ENCODE measurements around the gene NPIPA1. TPM values are rescaled to one million over a fixed set of nuclear protein-coding genes. Genes with fewer than 3 reads are reported as not detected.
"Not testable (repeated sequence)": the region's sequence is repeated elsewhere in the genome, so short reads cannot be mapped to it uniquely, and the experiment has no call there.

Gene NPIPA1
- 32.5 TPM for total RNA-seq
- 134 TPM for polyA plus RNA-seq
- long read RNA-seq, donor 1 = 0 reads
- long read RNA-seq, donor 2 = 0 reads
- long read RNA-seq, donor 3, partial matches to known transcripts = 7 of 7 reads
- long read RNA-seq, donor 3, other reads (novel, unspliced or antisense) = 0 of 7 reads
- long read RNA-seq, donor 4 = 0 reads
- long read RNA-seq, donor 5 = 0 reads
- long read RNA-seq, donor 6 = 0 reads
- long read RNA-seq, donor 7 = 0 reads
- long read RNA-seq, donor 8 = 0 reads
- long read RNA-seq, donor 9 = 0 reads
- long read RNA-seq, donor 10 = 0 reads

- H3K9me3 ChIP-seq (ENCODE audit: control insufficient read depth in 2 of 2, insufficient read depth in 1 of 2, low read length in 1 of 2); H3K27ac ChIP-seq (ENCODE audit: low read depth in 1 of 2, low read length in 1 of 2); DNase-seq (ENCODE audit: low read depth in 6 of 9, low spot score in 9 of 9); H3K4me3 ChIP-seq (ENCODE audit: low read length in 2 of 2); H3K4me1 ChIP-seq (ENCODE audit: control insufficient read depth in 2 of 2, insufficient read depth in 2 of 2, low read length in 2 of 2); H3K27me3 ChIP-seq (ENCODE audit: control insufficient read depth in 2 of 2, insufficient read depth in 1 of 2, low read length in 1 of 2); H3K36me3 ChIP-seq (ENCODE audit: control insufficient read depth in 2 of 2, insufficient read depth in 2 of 2, low read length in 1 of 2): not testable (repeated sequence)
- no CpG with 5 or more reads among the region's 4 CpGs for WGBS
These were observed at the start of gene NPIPA1 for GRCh38 chr16:14937143-14937542. Gene NPIPA1 (plus strand): TSS chr16:14937443. CDS start chr16:14937443, 0 bp downstream.

DNA sequence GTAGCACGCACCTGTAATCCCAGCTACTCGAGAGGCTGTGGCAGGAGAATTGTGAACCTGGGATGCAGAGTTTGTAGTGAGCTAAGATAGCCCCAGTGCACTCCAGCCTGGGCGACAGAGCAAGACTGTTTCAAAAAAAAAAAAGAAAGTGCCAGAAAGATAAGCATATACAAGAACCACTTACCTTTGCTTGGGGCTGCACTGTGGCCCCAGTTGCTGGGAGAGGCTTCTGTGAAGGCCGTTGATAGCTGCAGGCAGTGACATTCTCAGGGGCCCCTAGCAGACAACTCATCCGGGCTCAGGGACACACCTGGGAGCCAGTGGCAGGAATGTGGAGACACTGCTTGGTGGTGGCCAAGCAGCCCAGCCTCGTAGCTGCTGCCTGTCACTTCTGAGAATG, 45.1 kb upstream of the NPIPA1 start:
- not testable (repeated sequence) for H3K27ac ChIP-seq (ENCODE audit: low read depth in 1 of 2, low read length in 1 of 2); DNase-seq (ENCODE audit: low read depth in 6 of 9, low spot score in 9 of 9); H3K27me3 ChIP-seq (ENCODE audit: control insufficient read depth in 2 of 2, insufficient read depth in 1 of 2, low read length in 1 of 2); H3K4me1 ChIP-seq (ENCODE audit: control insufficient read depth in 2 of 2, insufficient read depth in 2 of 2, low read length in 2 of 2); H3K4me3 ChIP-seq (ENCODE audit: low read length in 2 of 2); H3K36me3 ChIP-seq (ENCODE audit: control insufficient read depth in 2 of 2, insufficient read depth in 2 of 2, low read length in 1 of 2); H3K9me3 ChIP-seq (ENCODE audit: control insufficient read depth in 2 of 2, insufficient read depth in 1 of 2, low read length in 1 of 2)
- 96% methylated on average over 4 of the region's 6 CpGs for WGBS

- H3K27ac ChIP-seq (ENCODE audit: low read depth in 1 of 2, low read length in 1 of 2); H3K27me3 ChIP-seq (ENCODE audit: control insufficient read depth in 2 of 2, insufficient read depth in 1 of 2, low read length in 1 of 2); H3K36me3 ChIP-seq (ENCODE audit: control insufficient read depth in 2 of 2, insufficient read depth in 2 of 2, low read length in 1 of 2); H3K9me3 ChIP-seq (ENCODE audit: control insufficient read depth in 2 of 2, insufficient read depth in 1 of 2, low read length in 1 of 2); DNase-seq (ENCODE audit: low read depth in 6 of 9, low spot score in 9 of 9); H3K4me1 ChIP-seq (ENCODE audit: control insufficient read depth in 2 of 2, insufficient read depth in 2 of 2, low read length in 2 of 2); H3K4me3 ChIP-seq (ENCODE audit: low read length in 2 of 2): not testable (repeated sequence)
- 96% methylated on average over 10 of the region's 14 CpGs for WGBS
These were observed 41.9 kb upstream of the NPIPA1 start for GRCh38 chr16:14895382-14895781.

- H3K4me3 ChIP-seq (ENCODE audit: low read length in 2 of 2); H3K27ac ChIP-seq (ENCODE audit: low read depth in 1 of 2, low read length in 1 of 2); H3K36me3 ChIP-seq (ENCODE audit: control insufficient read depth in 2 of 2, insufficient read depth in 2 of 2, low read length in 1 of 2); H3K9me3 ChIP-seq (ENCODE audit: control insufficient read depth in 2 of 2, insufficient read depth in 1 of 2, low read length in 1 of 2); H3K27me3 ChIP-seq (ENCODE audit: control insufficient read depth in 2 of 2, insufficient read depth in 1 of 2, low read length in 1 of 2); H3K4me1 ChIP-seq (ENCODE audit: control insufficient read depth in 2 of 2, insufficient read depth in 2 of 2, low read length in 2 of 2); DNase-seq (ENCODE audit: low read depth in 6 of 9, low spot score in 9 of 9): not testable (repeated sequence)
- 94% methylated on average over 8 of the region's 9 CpGs for WGBS
These were observed 41.2 kb upstream of the NPIPA1 start for GRCh38 chr16:14896023-14896422.

- H3K27ac ChIP-seq (ENCODE audit: low read depth in 1 of 2, low read length in 1 of 2); H3K9me3 ChIP-seq (ENCODE audit: control insufficient read depth in 2 of 2, insufficient read depth in 1 of 2, low read length in 1 of 2); DNase-seq (ENCODE audit: low read depth in 6 of 9, low spot score in 9 of 9); H3K4me3 ChIP-seq (ENCODE audit: low read length in 2 of 2); H3K27me3 ChIP-seq (ENCODE audit: control insufficient read depth in 2 of 2, insufficient read depth in 1 of 2, low read length in 1 of 2); H3K4me1 ChIP-seq (ENCODE audit: control insufficient read depth in 2 of 2, insufficient read depth in 2 of 2, low read length in 2 of 2); H3K36me3 ChIP-seq (ENCODE audit: control insufficient read depth in 2 of 2, insufficient read depth in 2 of 2, low read length in 1 of 2): not testable (repeated sequence)
- WGBS = 72% methylated on average over 3 of the region's 12 CpGs
These were observed 40.1 kb upstream of the NPIPA1 start for GRCh38 chr16:14897006-14897664.

- DNase-seq (ENCODE audit: low read depth in 6 of 9, low spot score in 9 of 9); H3K27ac ChIP-seq (ENCODE audit: low read depth in 1 of 2, low read length in 1 of 2); H3K9me3 ChIP-seq (ENCODE audit: control insufficient read depth in 2 of 2, insufficient read depth in 1 of 2, low read length in 1 of 2); H3K27me3 ChIP-seq (ENCODE audit: control insufficient read depth in 2 of 2, insufficient read depth in 1 of 2, low read length in 1 of 2); H3K4me3 ChIP-seq (ENCODE audit: low read length in 2 of 2); H3K36me3 ChIP-seq (ENCODE audit: control insufficient read depth in 2 of 2, insufficient read depth in 2 of 2, low read length in 1 of 2); H3K4me1 ChIP-seq (ENCODE audit: control insufficient read depth in 2 of 2, insufficient read depth in 2 of 2, low read length in 2 of 2): not testable (repeated sequence)
- WGBS = 98% methylated on average over 4 of the region's 4 CpGs
These were observed 39.1 kb upstream of the NPIPA1 start for GRCh38 chr16:14898162-14898561.

DNA sequence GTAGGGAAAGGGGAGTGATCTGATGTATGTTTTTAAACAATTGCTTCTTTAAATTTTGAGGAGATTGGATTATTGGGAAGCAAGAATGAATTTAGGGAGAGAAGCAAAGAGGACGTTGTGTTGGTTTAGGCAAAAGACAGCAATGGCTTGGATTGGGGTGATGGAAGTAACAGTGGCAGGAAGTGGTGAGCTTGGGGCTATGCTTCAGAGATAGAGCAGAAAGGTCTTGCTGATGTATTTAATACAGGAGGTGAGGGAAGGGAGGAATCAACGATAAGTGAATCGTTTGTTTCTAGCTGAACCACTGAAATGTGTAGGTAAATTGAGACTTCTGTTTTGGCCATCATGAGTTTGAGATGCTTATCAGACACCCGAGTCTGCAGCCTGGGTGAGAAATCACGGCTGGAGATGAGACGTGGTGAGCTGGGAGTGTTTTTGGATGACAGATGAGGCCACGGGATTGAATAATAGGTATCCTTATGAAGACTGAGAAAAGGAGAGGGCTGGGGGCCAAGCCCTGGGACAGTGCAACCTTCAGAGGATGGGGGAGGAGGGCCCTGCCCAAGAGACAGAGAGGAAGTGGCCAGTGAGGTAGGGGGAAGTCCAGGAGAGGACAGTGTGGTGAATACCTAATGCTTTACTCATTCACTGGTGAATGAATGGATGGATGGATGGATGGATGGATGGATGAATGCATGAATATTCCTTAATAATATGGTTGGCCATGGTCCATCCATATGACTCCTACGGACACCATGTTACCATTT, 33.9 kb upstream of the NPIPA1 start:
- H3K4me3 ChIP-seq (ENCODE audit: low read length in 2 of 2); H3K36me3 ChIP-seq (ENCODE audit: control insufficient read depth in 2 of 2, insufficient read depth in 2 of 2, low read length in 1 of 2); H3K27me3 ChIP-seq (ENCODE audit: control insufficient read depth in 2 of 2, insufficient read depth in 1 of 2, low read length in 1 of 2); H3K27ac ChIP-seq (ENCODE audit: low read depth in 1 of 2, low read length in 1 of 2); H3K4me1 ChIP-seq (ENCODE audit: control insufficient read depth in 2 of 2, insufficient read depth in 2 of 2, low read length in 2 of 2); H3K9me3 ChIP-seq (ENCODE audit: control insufficient read depth in 2 of 2, insufficient read depth in 1 of 2, low read length in 1 of 2); DNase-seq (ENCODE audit: low read depth in 6 of 9, low spot score in 9 of 9): not testable (repeated sequence)
- WGBS = 72% methylated on average over 6 of the region's 8 CpGs

DNA sequence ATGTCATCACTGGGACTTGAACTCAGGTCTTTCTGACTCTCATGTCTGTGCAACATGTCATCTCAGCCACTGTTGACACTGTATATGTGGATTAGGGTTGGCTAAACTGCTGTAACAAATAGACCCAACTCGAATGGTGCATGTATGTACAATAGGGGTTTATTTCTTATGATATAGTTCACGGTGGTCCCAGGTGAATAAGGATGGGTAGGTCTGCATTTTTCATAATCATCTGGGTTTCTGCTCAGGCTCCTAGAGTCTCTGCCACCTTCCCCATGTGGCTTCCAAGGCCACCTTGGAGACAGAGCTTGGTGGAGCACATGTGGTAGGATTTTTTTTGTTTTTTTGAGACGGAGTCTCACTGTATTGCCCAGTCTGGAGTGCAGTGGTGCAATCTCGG, 27.5 kb upstream of the NPIPA1 start:
- H3K4me3 ChIP-seq (ENCODE audit: low read length in 2 of 2); H3K9me3 ChIP-seq (ENCODE audit: control insufficient read depth in 2 of 2, insufficient read depth in 1 of 2, low read length in 1 of 2); H3K36me3 ChIP-seq (ENCODE audit: control insufficient read depth in 2 of 2, insufficient read depth in 2 of 2, low read length in 1 of 2); H3K4me1 ChIP-seq (ENCODE audit: control insufficient read depth in 2 of 2, insufficient read depth in 2 of 2, low read length in 2 of 2); H3K27ac ChIP-seq (ENCODE audit: low read depth in 1 of 2, low read length in 1 of 2); H3K27me3 ChIP-seq (ENCODE audit: control insufficient read depth in 2 of 2, insufficient read depth in 1 of 2, low read length in 1 of 2); DNase-seq (ENCODE audit: low read depth in 6 of 9, low spot score in 9 of 9): not testable (repeated sequence)
- no CpG with 5 or more reads among the region's 4 CpGs for WGBS

DNA sequence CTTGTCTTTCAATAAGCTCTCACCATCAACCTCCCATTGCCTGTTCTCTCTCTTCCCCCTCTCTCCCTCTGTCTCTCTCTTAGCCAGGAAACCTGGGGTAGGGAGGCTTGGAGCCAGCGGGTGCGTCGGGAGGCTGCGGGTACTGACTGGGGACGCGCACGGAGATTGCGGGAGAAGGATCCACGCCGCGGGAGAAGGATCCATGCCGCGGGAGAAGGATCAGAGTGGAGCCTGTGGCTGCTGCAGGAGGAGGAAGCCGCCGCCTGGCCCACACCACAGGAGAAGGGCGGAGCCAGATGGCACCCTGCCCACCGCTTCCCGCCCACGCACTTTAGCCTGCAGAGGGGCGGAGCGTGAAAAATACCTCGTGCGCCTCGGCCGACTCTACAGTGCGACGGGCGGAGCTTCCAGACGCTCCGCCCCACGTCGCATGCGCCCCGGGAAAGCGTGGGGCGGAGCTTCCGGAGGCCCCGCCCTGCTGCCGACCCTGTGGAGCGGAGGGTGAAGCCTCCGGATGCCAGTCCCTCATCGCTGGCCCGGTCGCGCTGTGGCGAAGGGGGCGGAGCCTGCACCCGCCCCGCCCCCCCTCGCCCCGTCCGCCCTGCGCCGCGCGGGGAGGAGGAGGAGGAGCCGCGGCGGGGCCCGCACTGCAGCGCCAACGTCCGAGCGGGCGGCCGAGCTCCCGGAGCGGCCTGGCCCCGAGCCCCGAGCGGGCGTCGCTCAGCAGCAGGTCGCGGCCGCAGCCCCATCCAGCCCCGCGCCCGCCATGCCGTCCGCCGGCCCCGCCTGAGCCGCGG, 26.2 kb upstream of the NPIPA1 start:
- H3K27ac ChIP-seq (ENCODE audit: low read depth in 1 of 2, low read length in 1 of 2); H3K4me1 ChIP-seq (ENCODE audit: control insufficient read depth in 2 of 2, insufficient read depth in 2 of 2, low read length in 2 of 2); H3K4me3 ChIP-seq (ENCODE audit: low read length in 2 of 2); H3K27me3 ChIP-seq (ENCODE audit: control insufficient read depth in 2 of 2, insufficient read depth in 1 of 2, low read length in 1 of 2); H3K36me3 ChIP-seq (ENCODE audit: control insufficient read depth in 2 of 2, insufficient read depth in 2 of 2, low read length in 1 of 2); H3K9me3 ChIP-seq (ENCODE audit: control insufficient read depth in 2 of 2, insufficient read depth in 1 of 2, low read length in 1 of 2); DNase-seq (ENCODE audit: low read depth in 6 of 9, low spot score in 9 of 9): not testable (repeated sequence)
- no CpG with 5 or more reads among the region's 85 CpGs for WGBS
